CD4-positive, alpha-beta memory T cell (primary cell): Measurements from ENCODE around the gene CDK18. TPM values are rescaled to one million over a fixed set of nuclear protein-coding genes. Genes with fewer than 3 reads are reported as not detected.

Experiments
- CTCF ChIA-PET: fragments of 350-600 bp; sonication (Branson Sonifier 250); formaldehyde crosslinking; loops from one replicate; lab custom pipeline; 2021; ENCODE audit warnings: inconsistent platforms; ENCODE audit not compliant: partially characterized antibody; lab: Charles Lee
- POLR2A ChIA-PET: fragments of 350-600 bp; sonication (Branson Sonifier 250); formaldehyde crosslinking; loops from one replicate; lab custom pipeline; 2021; ENCODE audit not compliant: partially characterized antibody; lab: Charles Lee
- DNase-seq, 5 donors: peaks; one replicate each; pipeline versions ENCODE4 v3.0.0 to v3.0.0-alpha.2; 2020 to 2022; ENCODE audit warnings: mixed read lengths in 1 of 5
- H3K27ac ChIP-seq: one replicate; pipeline ENCODE4 v1.7.0; 2013; ENCODE audit warnings: low read depth, low read length
- H3K27me3 ChIP-seq: 2 replicates; pipeline ENCODE4 v1.7.0; 2013; ENCODE audit warnings: mild to moderate bottlenecking, low read length, moderate library complexity; ENCODE audit not compliant: insufficient read depth
- H3K36me3 ChIP-seq: 2 replicates; pipeline ENCODE4 v1.7.0; 2013; ENCODE audit warnings: mild to moderate bottlenecking, low read length, moderate library complexity; ENCODE audit not compliant: insufficient read depth
- H3K4me1 ChIP-seq: 2 replicates; pipeline ENCODE4 v1.7.0; 2013; ENCODE audit warnings: mild to moderate bottlenecking, low read length, moderate library complexity; ENCODE audit not compliant: insufficient read depth
- H3K4me3 ChIP-seq, 2 donors: one replicate each; pipeline ENCODE4 v1.7.0; 2013; ENCODE audit warnings: low read length in 2 of 2, mild to moderate bottlenecking in 1 of 2
- H3K9me3 ChIP-seq, 2 donors: one replicate each; pipeline ENCODE4 v1.7.0; 2013; ENCODE audit warnings: low read length in 2 of 2, control low read depth in 1 of 2; ENCODE audit not compliant: control insufficient read depth in 1 of 2
- H3K27ac Mint-ChIP-seq, 7 donors: one replicate each; pipeline ENCODE4 v1.8.0; 2020 to 2021; ENCODE audit warnings: mixed read lengths in 7 of 7, mild to moderate bottlenecking in 6 of 7, inconsistent platforms in 3 of 7, moderate library complexity in 3 of 7
- H3K27me3 Mint-ChIP-seq, 2 donors: one replicate each; pipeline ENCODE4 v1.8.0; 2020 to 2021; ENCODE audit warnings: mixed read lengths in 2 of 2
- H3K36me3 Mint-ChIP-seq, 2 donors: one replicate each; pipeline ENCODE4 v1.8.0; 2020 to 2021; ENCODE audit warnings: mixed read lengths in 2 of 2, inconsistent platforms in 1 of 2, mild to moderate bottlenecking in 1 of 2
- H3K4me1 Mint-ChIP-seq, 4 donors: one replicate each; pipeline ENCODE4 v1.8.0; 2020 to 2021; ENCODE audit warnings: mixed read lengths in 4 of 4, mild to moderate bottlenecking in 1 of 4
- H3K4me3 Mint-ChIP-seq, 8 donors: one replicate each; pipeline ENCODE4 v1.8.0; 2020 to 2021; ENCODE audit warnings: mixed read lengths in 8 of 8, mild to moderate bottlenecking in 7 of 8, moderate library complexity in 6 of 8, inconsistent platforms in 3 of 8
- H3K9me3 Mint-ChIP-seq, 8 donors: one replicate each; pipeline ENCODE4 v1.8.0; 2020 to 2021; ENCODE audit warnings: mixed read lengths in 8 of 8, mild to moderate bottlenecking in 5 of 8, inconsistent platforms in 3 of 8, moderate library complexity in 1 of 8
- intact Hi-C: fragments of 100-400 bp; cut with micrococcal nuclease; formaldehyde crosslinking; loops from one replicate; pipeline ENCODE4 v1.15.1; 2023
- polyA plus RNA-seq, 2 donors: library from polyadenylated mRNA; unstranded; fragments of 300-500 nt; fragmentation: Illumina TruSeq; gene quantifications; one replicate each; pipeline ENCODE4 v1.2.3, GENCODE V29; 2021
- total RNA-seq, 2 experiments: library from RNA; stranded (reverse); gene quantifications; one replicate each; pipeline ENCODE4 v1.2.3, GENCODE V29; 2021

The CDK18 gene
- total and polyA plus RNA-seq, 4 experiments from 2014 or later = 0.25 to 1.3 (median 0.77) TPM

DNA sequence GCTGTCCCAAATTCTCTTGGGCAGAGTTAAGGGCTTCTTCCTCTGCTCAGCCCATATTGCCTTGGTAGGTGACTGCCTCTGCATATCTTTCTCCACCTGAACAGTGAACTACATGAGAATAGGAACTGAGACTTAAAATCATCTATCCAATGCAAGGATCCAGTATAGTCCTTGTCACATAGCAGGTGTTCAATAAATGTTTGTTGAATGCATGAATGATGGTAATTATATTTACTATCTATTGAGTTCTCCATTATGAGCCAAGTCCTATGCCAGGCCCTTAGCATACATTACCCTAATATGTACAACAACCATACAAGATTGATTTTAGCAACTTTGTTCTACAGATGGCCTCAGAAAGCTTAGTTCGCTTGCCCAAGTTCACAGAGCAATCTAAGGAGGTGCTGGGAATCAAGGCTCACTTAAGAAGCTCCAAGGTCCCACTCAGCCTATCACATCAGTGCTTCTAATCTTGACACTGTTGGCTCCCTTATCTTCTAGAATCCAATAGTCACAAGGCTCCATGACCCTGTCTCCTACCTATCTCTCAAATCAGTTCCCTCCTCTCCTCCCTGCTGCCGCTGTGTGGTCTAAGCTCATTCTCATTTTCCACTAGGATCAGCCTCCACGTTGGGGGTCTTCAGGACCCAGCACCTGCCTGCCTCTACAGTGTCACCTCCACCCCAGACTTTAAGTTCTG, 2.2 kb upstream of the CDK18 start:
- peaks cover 0 to 2% (median 0%) of the 10 kb centered on the region in 8 donors for H3K9me3 Mint-ChIP-seq
- Histone ChIP-seq H3K4me3 (no peak overlapping the region), H3K36me3 (no peaks in the 10 kb centered on the region), H3K27ac (no peak overlapping the region), H3K9me3 (no peaks in the 10 kb centered on the region), H3K4me1 (peaks cover 13% of the 10 kb centered on the region), H3K27me3 (no peaks in the 10 kb centered on the region)
- peaks cover 0 to 2% of the 10 kb centered on the region in 2 donors for H3K27me3 Mint-ChIP-seq
- intact Hi-C loops = no loop called here
- H3K4me3 Mint-ChIP-seq = peak overlapping the region in 1 of 8 donors; percentile 16
- no peaks in the 10 kb centered on the region for H3K36me3 Mint-ChIP-seq
- peak overlapping the region in 1 of 7 donors; percentile 26 for H3K27ac Mint-ChIP-seq
- no peak for DNase-seq
- CTCF ChIA-PET = interaction anchor here (0.6 to 2.5 kb wide), 6 partner anchors 13 to 148 kb away, joined by 3 to 12 read pairs (median 4); no protein-coding TSS in a partner anchor
- H3K4me1 Mint-ChIP-seq = peaks cover 2 to 22% (median 8%) of the 10 kb centered on the region in 4 donors
- POLR2A ChIA-PET = no interaction called here

DNA sequence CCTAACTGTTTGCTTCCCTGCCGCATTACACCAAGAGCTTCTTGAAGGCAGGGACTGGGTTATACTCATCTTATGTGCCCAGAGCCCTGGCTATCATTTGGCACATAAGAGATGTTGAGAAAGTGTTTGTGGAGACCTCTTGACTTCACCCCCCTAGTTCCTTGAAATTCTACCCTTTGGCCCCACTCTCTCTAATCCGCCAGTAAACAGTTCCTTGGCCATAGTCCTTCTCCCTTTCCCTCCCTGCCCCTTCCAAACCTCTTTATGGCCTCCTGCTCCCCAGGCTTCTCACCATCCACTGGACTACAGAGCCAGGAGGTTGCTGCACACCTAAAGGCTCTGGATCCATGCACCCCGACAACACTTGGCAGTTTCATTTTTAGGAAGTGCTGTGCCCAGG, 1.5 kb upstream of the CDK18 start:
- Histone ChIP-seq H3K4me3 (no peak overlapping the region), H3K27me3 (no peaks in the 10 kb centered on the region), H3K9me3 (no peaks in the 10 kb centered on the region), H3K27ac (no peak overlapping the region), H3K36me3 (no peaks in the 10 kb centered on the region), H3K4me1 (peaks cover 13% of the 10 kb centered on the region)
- Mint-ChIP-seq H3K36me3 (no peaks in the 10 kb centered on the region), H3K4me3 (peak overlapping the region in 5 of 8 donors; percentile 39 to 91 (median 42)), H3K27ac (peak overlapping the region in 2 of 7 donors; percentile 4 to 6), H3K9me3 (peaks cover 0 to 2% (median 0%) of the 10 kb centered on the region in 8 donors), H3K4me1 (peaks cover 2 to 22% (median 8%) of the 10 kb centered on the region in 4 donors), H3K27me3 (no peaks in the 10 kb centered on the region)
- CTCF ChIA-PET = interaction anchor here (1.3 to 2.5 kb wide), 3 partner anchors 14 to 22 kb away, joined by 4 to 12 read pairs (median 10); no protein-coding TSS in a partner anchor
- POLR2A ChIA-PET = no interaction called here
- DNase-seq = no peak
- intact Hi-C loops = no loop called here

DNA sequence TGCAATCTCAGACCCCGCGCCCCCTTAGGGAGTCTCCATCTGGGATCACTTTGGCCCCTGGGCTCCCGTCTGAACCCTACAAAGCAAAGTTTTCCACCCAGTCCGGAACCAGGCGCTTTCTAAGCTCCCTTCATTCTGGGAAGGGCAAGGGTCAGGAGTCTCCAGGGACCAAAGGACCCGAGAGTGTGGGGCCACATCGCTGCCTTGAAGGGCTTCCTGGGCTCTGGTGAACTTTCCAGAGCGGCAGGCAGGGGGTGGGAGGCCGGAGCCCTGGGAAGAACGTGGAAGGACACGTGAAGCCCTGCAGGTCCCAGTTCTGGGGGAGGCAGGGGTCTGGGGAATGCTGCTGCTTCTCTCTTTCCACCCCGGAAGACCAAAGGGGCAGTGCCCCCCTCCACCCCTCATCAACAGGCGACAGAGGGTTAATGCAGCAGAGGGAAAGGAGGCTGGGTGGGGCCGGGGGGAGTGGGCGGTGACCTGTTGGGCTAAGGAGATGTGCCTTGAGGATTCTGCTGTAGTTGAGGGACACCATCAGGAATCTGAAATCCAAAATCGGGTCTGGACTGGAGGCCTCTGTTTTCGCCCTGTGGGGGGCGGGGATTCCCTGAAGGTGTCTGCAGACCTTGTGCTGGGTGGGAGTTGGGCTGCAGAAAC, 734 bp downstream of the CDK18 start:
- Mint-ChIP-seq H3K27me3 (no peaks in the 10 kb centered on the region), H3K36me3 (no peaks in the 10 kb centered on the region), H3K4me1 (peaks cover 2 to 22% (median 8%) of the 10 kb centered on the region in 4 donors), H3K4me3 (peak overlapping the region; percentile 84 to 92 (median 85)), H3K9me3 (peaks cover 0 to 2% (median 0%) of the 10 kb centered on the region in 8 donors), H3K27ac (peak overlapping the region in 1 of 7 donors; percentile 43)
- no peak overlapping the region for H3K27ac ChIP-seq
- intact Hi-C loops = no loop called here
- H3K4me1 ChIP-seq = peaks cover 13% of the 10 kb centered on the region
- no peaks in the 10 kb centered on the region for H3K36me3 ChIP-seq
- no peaks in the 10 kb centered on the region for H3K27me3 ChIP-seq
- DNase-seq = no peak
- no peaks in the 10 kb centered on the region for H3K9me3 ChIP-seq
- ChIA-PET CTCF (interaction anchor here (1.3 kb wide), 2 partner anchors 22 to 232 kb away, joined by 3 read pairs; no protein-coding TSS in a partner anchor), POLR2A (no interaction called here)
- H3K4me3 ChIP-seq = peak overlapping the region; percentile 52 to 67

DNA sequence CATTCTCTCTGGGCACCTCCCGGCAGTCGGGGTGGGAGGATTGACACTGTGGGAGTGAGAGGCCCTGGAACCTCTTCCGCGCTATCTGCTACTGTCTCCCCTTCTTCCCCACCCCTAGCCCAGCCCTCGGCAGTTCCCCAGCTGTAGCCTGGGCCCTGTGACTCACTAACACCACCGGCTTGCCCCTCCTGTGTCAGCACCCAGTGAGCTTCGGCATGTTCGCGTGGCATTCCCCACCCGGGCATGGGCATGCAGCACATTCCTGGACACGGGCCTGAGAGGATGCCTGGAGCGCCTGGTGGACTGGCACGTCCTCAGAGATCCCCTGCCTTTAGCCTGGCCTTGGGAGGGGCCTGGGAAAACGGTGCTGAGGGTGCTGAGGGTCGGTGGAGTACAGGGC, 1.3 kb downstream of the CDK18 start:
- no peak overlapping the region for H3K27ac ChIP-seq
- H3K36me3 Mint-ChIP-seq = no peaks in the 10 kb centered on the region
- CTCF ChIA-PET = no interaction called here
- POLR2A ChIA-PET = no interaction called here
- H3K36me3 ChIP-seq = no peaks in the 10 kb centered on the region
- H3K27me3 ChIP-seq = no peaks in the 10 kb centered on the region
- peaks cover 13% of the 10 kb centered on the region for H3K4me1 ChIP-seq
- H3K27ac Mint-ChIP-seq = no peak overlapping the region
- peaks cover 2 to 22% (median 8%) of the 10 kb centered on the region in 4 donors for H3K4me1 Mint-ChIP-seq
- H3K9me3 ChIP-seq = no peaks in the 10 kb centered on the region
- intact Hi-C loops = no loop called here
- no peaks in the 10 kb centered on the region for H3K27me3 Mint-ChIP-seq
- no peak overlapping the region for H3K4me3 ChIP-seq
- DNase-seq = no peak
- H3K4me3 Mint-ChIP-seq = peak overlapping the region; percentile 10 to 92 (median 73)
- peaks cover 0 to 2% (median 0%) of the 10 kb centered on the region in 8 donors for H3K9me3 Mint-ChIP-seq

DNA sequence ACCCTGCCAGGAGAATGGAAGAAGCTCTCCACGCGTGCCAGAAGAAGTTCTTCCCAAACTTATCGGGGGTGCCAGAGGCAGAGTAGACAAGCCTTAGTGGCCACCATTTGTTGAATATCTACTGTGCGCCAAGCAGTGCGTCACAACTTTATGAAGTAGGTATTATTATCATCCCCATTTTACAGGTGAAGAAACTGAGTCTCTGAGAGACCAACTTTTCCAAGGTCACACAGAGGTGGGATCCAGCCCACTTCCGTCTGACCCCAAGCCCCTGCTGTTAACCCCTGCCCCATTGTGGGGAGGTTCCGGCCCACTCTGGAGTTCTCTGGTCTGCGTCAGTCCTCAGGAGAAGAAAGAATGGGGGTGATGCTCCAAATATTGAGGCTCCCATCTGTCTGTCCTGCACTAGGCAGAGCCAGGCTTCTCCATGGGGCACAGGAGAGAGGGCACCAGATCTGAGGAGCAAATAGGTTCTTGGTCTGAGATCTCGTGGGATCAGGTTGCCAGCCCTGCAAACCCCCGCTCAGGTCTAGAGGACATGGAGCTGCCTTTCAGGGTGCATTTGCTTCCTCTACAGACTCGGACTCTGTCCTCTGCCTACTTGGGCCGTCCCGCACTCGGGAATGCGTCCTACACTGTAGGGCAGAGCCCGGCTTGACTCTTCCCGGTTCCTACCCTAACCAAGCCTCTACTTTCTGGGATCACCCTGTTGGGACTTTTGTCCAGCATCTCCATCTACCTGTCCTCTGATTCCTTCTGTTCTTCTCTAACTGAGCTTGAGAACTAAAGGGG, 2.1 kb downstream of the CDK18 start:
- no peak for DNase-seq
- Histone ChIP-seq H3K27ac (no peak overlapping the region), H3K36me3 (no peaks in the 10 kb centered on the region), H3K27me3 (no peaks in the 10 kb centered on the region), H3K4me1 (peaks cover 13% of the 10 kb centered on the region), H3K4me3 (no peak overlapping the region), H3K9me3 (no peaks in the 10 kb centered on the region)
- intact Hi-C loops = no loop called here
- CTCF ChIA-PET = interaction anchor here (0.7 to 1.8 kb wide), 2 partner anchors 18 to 164 kb away, joined by 3 to 6 read pairs; no protein-coding TSS in a partner anchor
- Mint-ChIP-seq H3K27me3 (no peaks in the 10 kb centered on the region), H3K9me3 (peaks cover 0 to 2% (median 0%) of the 10 kb centered on the region in 8 donors), H3K36me3 (no peaks in the 10 kb centered on the region), H3K27ac (no peak overlapping the region), H3K4me1 (peaks cover 2 to 22% (median 8%) of the 10 kb centered on the region in 4 donors), H3K4me3 (peak overlapping the region in 6 of 8 donors; percentile 13 to 68 (median 50))
- POLR2A ChIA-PET = no interaction called here

DNA sequence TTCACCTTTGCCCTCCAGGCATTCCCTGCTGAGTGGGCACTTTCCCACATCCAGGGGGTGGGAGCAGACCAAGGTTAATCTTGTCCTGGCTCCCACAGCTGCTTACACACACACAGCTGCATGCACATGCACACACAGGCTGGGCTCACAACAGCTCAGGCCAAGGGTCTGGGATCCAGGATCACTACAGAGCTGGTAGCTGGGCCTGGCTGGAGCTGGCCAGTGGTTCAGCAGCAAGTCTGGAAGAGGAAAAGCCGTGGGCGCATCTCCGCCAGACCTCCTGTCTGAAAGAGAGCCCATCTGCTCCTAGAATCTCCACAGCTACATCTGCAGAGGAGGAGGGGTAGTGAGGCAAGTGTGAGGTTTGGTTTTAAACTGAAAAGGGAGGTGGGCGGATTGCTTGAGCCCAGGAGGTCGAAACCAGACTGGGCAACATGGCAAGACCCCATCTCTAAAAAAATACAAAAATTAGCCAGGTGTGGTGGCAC, 3.8 kb downstream of the CDK18 start:
- Histone ChIP-seq H3K4me1 (peaks cover 13% of the 10 kb centered on the region), H3K27ac (no peak overlapping the region), H3K27me3 (no peaks in the 10 kb centered on the region), H3K4me3 (no peak overlapping the region), H3K36me3 (no peaks in the 10 kb centered on the region), H3K9me3 (no peaks in the 10 kb centered on the region)
- Mint-ChIP-seq H3K4me1 (peaks cover 2 to 22% (median 8%) of the 10 kb centered on the region in 4 donors), H3K9me3 (peaks cover 0 to 2% (median 0%) of the 10 kb centered on the region in 8 donors), H3K27ac (no peak overlapping the region), H3K4me3 (peak overlapping the region in 1 of 8 donors; percentile 8), H3K27me3 (no peaks in the 10 kb centered on the region), H3K36me3 (no peaks in the 10 kb centered on the region)
- intact Hi-C loops = no loop called here
- no peak for DNase-seq
- POLR2A ChIA-PET = no interaction called here
- CTCF ChIA-PET = interaction anchor here (0.9 to 1.8 kb wide), 3 partner anchors 16 to 83 kb away, joined by 4 to 6 read pairs (median 4); no protein-coding TSS in a partner anchor
